Glutamatergic neuron (in vitro differentiated cells): ENCODE results near the gene ADCY3. TPM values are rescaled to one million over a fixed set of nuclear protein-coding genes. Genes with fewer than 3 reads are reported as not detected.

ENCODE experiments used
- DNase-seq: peaks from one replicate; pipeline ENCODE4 v3.0.0; 2022
- H3K27ac Mint-ChIP-seq: one replicate; pipeline ENCODE4 v1.8.0; 2020; ENCODE audit warnings: mild to moderate bottlenecking, mixed read lengths, inconsistent platforms; ENCODE audit not compliant: unreplicated experiment
- H3K27me3 Mint-ChIP-seq: one replicate; pipeline ENCODE4 v1.8.0; 2020; ENCODE audit warnings: mild to moderate bottlenecking, moderate library complexity, mixed read lengths, inconsistent platforms; ENCODE audit not compliant: unreplicated experiment
- H3K36me3 Mint-ChIP-seq: one replicate; pipeline ENCODE4 v1.8.0; 2020; ENCODE audit warnings: mild to moderate bottlenecking, mixed read lengths, inconsistent platforms; ENCODE audit not compliant: unreplicated experiment
- H3K4me1 Mint-ChIP-seq: one replicate; pipeline ENCODE4 v1.8.0; 2020; ENCODE audit warnings: mild to moderate bottlenecking, low read depth, mixed read lengths, inconsistent platforms; ENCODE audit not compliant: unreplicated experiment
- H3K4me3 Mint-ChIP-seq: one replicate; pipeline ENCODE4 v1.8.0; 2020; ENCODE audit warnings: mild to moderate bottlenecking, mixed read lengths, inconsistent platforms; ENCODE audit not compliant: unreplicated experiment
- H3K9me3 Mint-ChIP-seq: one replicate; pipeline ENCODE4 v1.8.0; 2020; ENCODE audit warnings: mild to moderate bottlenecking, moderate library complexity, mixed read lengths, inconsistent platforms; ENCODE audit not compliant: unreplicated experiment
- CTCF ChIP-seq: fragments of 200-600 bp; sonication (generic); IDR thresholded peaks from one replicate; pipeline ENCODE4 v1.5.0; 2021; ENCODE audit not compliant: partially characterized antibody, unreplicated experiment
- total RNA-seq: library from RNA; stranded (reverse); fragmentation: NEBNext Ultra II Directional; extraction: Animal tissue kit (Norgen Biotek cat#: 25700); gene quantifications from one replicate; pipeline ENCODE4 v1.2.1, GENCODE V29; 2021; ENCODE audit not compliant: unreplicated experiment

The ADCY3 gene
- total RNA-seq, 1 donor from 2014 or later, result 76.2 TPM

DNA sequence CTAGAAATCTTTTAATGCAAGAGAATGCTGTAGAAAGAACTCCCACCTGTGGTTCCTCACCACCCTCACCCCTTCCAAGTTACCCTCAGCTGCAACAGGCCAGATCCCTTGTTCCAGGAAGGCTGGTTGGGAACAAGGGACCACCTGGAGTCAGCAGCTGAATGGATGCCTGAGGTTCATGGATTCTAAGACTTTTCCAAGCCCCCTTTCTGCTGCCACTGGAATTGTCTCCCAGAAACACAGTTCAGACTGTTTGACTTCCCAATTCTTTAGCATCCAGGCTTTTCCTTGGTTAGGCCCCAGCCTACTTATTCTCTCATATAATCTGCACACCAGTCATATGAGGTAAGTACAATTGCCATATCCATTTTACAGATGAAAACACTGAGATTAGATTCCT is 8.0 kb upstream of the ADCY3 start:
- Mint-ChIP-seq H3K4me1 (peaks cover 31% of the 10 kb centered on the region), H3K27me3 (peaks cover 4% of the 10 kb centered on the region), H3K36me3 (no peaks in the 10 kb centered on the region), H3K4me3 (no peak overlapping the region), H3K9me3 (peaks cover 3% of the 10 kb centered on the region), H3K27ac (no peak overlapping the region)
- no peak for DNase-seq
- TF ChIP-seq CTCF, result peak; percentile 10

- no peaks in the 10 kb centered on the region for H3K36me3 Mint-ChIP-seq
- TF ChIP-seq CTCF, result no peak
- no peak overlapping the region for H3K4me3 Mint-ChIP-seq
- peaks cover 3% of the 10 kb centered on the region for H3K9me3 Mint-ChIP-seq
- peaks cover 31% of the 10 kb centered on the region for H3K4me1 Mint-ChIP-seq
- no peak for DNase-seq
- peaks cover 4% of the 10 kb centered on the region for H3K27me3 Mint-ChIP-seq
- H3K27ac Mint-ChIP-seq, result no peak overlapping the region
Observed at GRCh38 chr2:24926602-24927252, 6.7 kb upstream of the ADCY3 start.

DNA sequence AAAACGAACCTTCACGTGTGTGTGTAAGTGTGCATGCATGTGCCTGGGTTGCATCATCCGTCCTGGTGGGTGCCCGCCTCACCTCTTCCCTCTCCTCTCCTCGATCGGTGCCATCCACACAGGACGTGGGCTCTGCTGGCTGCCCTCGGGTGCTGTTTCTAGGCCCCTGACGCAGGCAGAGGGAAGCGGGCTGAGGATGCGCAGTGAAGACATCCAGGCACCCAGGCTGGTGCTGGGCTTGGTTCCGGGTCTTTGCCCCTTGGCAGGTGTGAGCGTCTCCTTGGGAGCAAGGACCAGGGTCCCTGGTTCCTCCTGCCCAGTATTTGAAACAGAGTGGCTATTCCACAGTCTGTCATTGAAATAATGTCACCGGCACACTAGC is 6.2 kb upstream of the ADCY3 start:
- Mint-ChIP-seq H3K27me3 (peaks cover 4% of the 10 kb centered on the region), H3K4me1 (peaks cover 31% of the 10 kb centered on the region), H3K27ac (no peak overlapping the region), H3K36me3 (no peaks in the 10 kb centered on the region), H3K4me3 (no peak overlapping the region), H3K9me3 (peaks cover 3% of the 10 kb centered on the region)
- DNase-seq, result no peak
- TF ChIP-seq CTCF, result no peak

- Mint-ChIP-seq H3K4me3 (no peak overlapping the region), H3K27ac (no peak overlapping the region), H3K4me1 (peaks cover 28% of the 10 kb centered on the region), H3K27me3 (peaks cover 7% of the 10 kb centered on the region), H3K9me3 (peaks cover 4% of the 10 kb centered on the region), H3K36me3 (no peaks in the 10 kb centered on the region)
- TF ChIP-seq CTCF, result no peak
- DNase-seq, result no peak
Observed at GRCh38 chr2:24925815-24926214, 5.8 kb upstream of the ADCY3 start.

GRCh38 chr2:24924732-24925131 is 4.7 kb upstream of the ADCY3 start:
- H3K4me1 Mint-ChIP-seq, result peaks cover 23% of the 10 kb centered on the region
- TF ChIP-seq CTCF, result no peak
- no peaks in the 10 kb centered on the region for H3K36me3 Mint-ChIP-seq
- peaks cover 3% of the 10 kb centered on the region for H3K9me3 Mint-ChIP-seq
- no peak for DNase-seq
- H3K4me3 Mint-ChIP-seq, result no peak overlapping the region
- peaks cover 8% of the 10 kb centered on the region for H3K27me3 Mint-ChIP-seq
- H3K27ac Mint-ChIP-seq, result no peak overlapping the region
